Measurements from ENCODE around the gene MPRIP.

The MPRIP gene

DNA sequence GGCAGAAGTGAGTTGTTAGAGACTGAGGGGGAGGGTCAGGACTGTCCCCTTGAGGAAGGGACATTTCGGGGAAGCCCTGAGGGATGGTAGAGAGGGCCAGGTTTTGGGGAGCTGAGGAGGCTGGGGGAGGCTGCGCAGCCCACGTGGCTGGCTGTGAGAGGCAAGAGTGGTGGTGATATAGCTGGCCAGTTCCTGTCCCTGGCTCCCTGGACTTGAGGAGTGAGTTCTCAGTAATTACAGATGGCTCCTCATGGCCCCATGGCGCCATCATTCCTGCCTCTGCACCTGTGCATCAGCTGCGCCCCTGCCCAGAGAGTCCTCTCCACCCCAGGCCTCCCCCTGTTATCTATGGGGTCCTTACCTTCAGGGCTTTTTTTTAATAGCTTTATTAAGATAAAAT is 30.3 kb downstream of the MPRIP start:
- DNase-seq, result no peak

DNA sequence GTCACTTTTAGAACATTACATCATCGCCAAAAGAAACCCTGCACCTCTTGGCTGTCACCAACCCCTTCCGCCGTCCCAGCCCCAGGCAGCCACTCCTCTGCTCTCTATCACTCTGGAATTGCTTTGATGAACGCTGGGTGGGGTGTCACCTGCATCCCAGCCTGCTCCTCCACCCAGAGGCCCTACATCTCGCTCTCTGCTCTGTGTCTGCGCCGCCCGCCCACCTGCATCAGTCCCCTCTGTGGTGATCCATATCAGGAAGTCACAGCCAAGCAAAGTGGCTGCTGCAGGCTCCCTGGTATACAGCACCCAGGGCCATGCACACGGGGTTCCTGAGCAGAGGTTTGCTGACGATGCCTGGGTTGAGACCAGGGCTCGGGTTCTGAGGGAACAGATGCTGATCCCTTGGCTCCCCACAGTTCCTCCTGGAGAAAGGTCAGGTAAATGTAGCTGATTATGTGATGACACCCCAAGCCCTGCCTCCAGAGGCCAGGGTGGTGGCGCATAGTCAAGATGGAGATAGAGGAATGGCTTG is 30.8 kb downstream of the MPRIP start:
- no peak for DNase-seq

DNA sequence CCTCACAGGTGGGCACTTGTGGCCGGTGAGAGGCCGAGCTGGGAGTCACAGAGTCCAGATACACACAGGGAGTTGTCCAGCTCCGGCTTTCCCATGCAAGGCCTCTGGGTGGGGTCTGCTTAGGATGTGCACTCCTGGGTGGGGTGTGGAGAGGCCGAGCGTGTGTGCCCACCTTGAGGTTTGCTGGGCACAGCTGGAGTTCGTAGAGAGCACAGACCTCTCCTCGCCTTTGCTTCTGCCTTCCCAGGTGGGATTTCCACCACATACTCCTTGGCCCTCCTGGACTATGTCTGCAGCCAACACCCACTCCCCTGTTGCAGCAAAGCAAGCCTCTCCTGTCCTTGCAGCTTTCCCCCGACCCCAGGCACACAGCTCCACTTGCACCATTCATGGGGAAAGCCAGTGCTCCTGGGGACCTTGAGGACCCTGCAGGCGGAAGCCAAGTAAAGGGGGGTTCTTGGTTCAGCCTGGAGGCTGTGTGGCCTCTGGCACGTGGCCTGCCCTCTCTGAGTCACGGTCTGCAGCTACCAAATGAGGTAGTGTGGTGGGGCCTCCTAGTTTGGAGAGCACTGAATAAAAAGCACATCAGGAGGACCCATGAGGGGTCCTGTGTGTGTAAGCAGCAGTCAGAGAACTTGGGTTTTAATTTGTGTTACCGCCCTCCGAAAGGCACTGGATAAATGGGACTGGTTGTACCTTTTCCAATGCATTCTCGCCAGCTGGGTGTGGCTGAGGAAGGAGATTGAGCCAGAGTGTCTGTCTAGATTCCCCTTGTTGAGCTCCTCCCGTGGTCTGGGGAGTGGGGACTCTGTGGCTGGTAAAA is 31.5 kb downstream of the MPRIP start:
- peak; percentile 38 for DNase-seq

DNA sequence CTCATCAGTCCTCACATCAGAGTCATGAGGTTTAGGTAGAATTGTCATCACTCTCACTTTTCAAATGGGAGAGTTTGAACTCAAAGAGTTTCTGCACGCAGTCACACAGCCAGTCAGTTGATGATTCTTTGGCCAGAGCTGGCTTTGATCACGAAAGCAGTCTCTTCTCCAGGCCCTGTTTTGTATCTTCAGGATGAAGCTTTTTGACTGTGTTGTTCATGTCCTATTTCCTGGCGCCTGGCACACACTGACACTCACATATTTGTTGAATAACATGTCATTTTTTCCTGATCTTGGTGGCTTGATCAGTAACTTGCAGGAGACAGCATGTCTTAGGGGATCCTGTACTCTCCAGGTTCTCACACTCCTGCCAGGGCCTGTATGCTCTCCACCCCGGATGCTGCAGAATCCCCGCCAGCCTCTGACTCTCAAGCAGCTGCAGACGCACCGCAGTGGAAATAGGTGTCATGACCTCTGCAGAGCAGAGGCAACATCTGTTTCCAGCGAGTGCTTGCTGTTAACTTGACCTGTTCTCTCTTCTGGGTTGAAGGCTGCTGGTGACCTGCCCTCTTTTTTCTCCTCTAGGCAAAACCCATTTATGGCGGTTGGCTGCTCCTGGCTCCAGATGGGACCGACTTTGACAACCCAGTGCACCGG is 33.0 kb downstream of the MPRIP start:
- DNase-seq, result peak; percentile 61

DNA sequence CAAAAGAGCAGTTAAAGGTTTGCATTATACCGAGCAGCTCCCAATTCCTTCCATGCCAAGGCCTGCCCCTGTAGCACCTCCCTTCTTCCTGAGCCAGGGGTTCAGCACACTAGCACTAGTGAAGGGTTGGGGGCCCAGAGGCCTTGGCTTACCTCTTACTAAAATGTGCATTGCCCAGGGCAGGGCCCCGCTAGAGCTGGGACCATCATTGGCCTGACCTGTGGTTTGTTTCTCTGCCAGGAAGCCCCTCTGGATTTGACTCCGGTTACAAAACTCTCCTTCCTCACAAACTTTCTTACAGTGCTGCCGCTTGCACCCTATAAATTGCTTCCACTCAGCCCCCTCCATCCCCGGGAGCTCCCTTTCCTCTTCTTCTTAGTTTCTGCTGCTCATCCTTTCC is 33.8 kb downstream of the MPRIP start:
- DNase-seq, result no peak

DNA sequence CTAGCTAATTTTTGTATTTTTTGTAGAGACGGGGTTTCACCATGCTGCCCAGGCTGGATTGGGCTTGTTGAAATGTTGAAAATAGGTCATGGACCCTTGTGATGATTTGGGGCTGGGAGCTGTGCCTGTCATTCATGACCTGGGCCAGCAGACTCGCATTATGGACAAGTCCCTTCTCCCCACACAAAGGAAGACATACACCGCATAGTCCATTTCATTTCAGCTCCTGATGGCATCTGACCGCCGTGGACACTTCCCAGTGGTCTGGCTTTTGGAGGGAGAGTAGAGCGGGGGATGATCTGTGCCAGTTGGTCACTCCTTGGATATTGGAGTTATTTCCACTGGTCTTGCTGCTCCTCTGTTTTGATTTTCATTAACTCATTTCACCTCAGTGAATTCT is 34.8 kb downstream of the MPRIP start:
- no peak for DNase-seq

DNA sequence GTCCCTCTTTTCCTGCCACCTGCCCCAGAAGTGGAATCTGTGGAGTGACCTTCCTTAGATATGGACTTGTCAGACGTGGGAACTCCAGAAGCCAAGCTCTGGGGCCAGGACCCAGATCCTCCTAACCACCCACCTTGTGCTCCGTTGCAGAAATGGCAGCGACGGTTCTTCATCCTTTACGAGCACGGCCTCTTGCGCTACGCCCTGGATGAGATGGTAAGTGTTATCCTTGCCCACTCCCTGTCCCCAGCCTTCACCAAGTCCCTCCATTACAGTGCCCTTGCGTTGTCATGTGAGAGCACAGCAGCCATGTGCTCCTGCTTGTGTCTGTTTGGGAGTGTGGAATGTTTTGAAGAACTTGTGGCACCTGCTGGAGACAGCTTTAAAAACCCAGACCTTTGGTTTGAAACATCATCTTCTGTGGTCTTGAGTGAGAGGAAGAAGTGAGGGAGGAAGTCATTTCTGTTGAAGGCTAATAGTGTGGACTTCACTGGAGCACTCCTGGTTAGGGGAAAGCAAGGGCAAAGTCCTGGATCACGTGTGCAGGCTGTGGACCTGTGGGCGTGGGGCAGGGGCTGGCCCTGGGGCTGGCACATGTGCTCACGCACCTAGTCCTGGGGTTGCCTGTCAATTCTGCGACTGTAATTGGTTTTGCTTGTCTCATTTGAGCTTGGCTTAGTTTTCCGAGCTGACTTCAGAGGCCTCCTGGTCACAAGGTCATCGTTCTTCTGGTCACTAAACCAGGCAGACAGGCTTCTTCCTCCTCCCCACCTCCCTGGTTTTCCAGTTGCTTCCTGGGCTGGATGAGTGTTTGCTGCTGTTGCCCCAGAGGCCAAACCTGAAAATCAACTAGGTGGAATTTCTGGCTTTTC is 35.8 kb downstream of the MPRIP start:
- no peak for DNase-seq

DNA sequence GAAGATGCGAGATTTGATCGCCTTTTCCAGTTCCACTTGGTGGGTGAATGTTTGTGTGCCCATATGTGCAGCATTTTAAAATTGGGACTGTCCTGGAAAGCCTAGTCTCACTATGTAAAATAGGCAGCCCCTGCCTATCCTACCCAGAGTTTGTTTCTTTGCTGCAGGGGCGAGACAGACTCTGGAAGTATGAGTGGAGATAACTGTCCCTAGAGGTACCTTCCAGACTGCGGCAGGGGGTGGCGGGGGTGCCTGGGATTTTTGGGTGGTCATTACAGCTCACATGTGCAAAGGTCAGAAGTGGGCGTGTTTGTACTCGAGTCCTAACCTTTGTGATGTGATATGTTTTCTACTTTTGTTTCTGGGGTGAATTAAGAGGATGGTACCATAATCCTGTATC is 36.6 kb downstream of the MPRIP start:
- DNase-seq, result no peak

DNA sequence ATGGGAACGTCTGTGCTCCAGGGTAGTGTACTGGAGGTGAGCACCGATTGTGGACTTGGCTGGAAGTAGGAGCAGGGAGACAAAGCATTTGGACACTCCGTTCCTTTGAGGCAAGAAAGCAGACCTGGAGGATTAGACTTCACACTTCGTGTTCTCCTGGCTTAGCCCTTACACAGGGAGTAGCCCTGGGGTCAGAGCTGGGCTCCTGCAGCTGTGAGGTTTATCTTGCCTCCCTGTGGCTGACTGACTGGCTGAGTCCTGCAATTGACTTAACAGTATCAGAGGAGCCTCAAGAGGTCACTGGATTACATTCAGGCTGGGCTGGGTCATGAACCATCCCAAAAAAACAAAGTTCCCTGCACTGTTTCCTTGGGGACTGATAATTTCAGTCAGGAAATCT is 37.1 kb downstream of the MPRIP start:
- no peak for DNase-seq

DNA sequence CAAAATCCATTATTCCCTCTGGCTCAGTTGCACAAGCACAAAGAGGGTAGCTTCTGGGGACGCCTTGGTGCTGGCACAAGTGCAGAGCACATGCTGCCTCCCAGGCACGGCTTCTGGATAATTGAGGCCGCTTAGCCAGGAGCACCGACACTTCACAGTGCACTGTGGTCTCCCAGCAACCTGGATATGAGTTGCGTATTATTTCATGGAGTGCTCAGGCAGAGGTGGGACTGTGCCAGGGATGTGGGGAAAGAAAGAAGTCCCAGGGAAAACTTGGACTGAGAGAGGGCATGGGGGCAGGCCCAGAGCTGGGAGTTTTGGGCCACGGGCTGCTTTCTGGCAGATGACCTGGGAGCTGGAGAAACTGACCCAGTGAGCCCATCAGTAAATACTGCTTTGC is 37.5 kb downstream of the MPRIP start:
- DNase-seq, result no peak

DNA sequence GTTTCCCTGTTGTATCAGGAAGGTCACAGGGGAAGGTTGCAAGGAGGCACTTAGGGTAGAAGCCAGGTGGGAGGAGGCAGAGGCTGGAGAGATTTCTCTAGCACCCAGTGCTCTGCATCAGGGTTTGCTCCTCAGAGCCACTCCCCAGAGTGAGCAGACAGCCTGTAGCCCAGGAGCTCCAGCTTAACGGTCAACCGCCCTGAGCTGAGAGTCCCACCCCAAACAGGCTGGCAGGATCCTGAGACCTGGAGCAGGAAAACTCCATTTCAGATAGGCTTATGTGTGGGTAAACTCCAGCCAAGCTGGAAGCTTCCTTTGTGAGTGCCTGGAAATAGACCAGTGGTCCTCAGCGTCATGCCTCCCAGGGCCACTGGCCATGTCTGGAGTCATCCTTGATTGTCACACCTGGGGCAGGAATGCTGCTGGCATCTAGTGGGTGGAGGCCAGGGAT is 37.9 kb downstream of the MPRIP start:
- no peak for DNase-seq

DNA sequence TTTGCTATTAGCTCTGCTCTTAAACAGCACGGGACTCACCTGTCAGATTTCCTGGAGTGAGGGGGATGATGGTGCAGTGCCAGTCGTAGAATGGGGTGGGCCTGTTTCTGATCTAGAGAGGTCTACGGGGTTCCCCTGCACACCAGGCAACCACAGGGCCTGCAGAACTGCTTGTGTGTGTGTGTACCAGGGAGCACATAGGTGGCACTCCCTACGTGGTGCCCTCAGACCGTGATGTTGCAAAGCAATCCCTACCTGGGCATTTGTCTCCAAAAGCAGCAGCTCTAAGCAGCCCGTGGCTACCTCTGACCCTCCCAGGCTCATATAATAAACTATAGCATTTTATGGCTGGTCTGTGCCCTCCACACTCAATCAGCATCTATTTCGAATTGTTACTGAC is 38.5 kb downstream of the MPRIP start:
- DNase-seq, result no peak

DNA sequence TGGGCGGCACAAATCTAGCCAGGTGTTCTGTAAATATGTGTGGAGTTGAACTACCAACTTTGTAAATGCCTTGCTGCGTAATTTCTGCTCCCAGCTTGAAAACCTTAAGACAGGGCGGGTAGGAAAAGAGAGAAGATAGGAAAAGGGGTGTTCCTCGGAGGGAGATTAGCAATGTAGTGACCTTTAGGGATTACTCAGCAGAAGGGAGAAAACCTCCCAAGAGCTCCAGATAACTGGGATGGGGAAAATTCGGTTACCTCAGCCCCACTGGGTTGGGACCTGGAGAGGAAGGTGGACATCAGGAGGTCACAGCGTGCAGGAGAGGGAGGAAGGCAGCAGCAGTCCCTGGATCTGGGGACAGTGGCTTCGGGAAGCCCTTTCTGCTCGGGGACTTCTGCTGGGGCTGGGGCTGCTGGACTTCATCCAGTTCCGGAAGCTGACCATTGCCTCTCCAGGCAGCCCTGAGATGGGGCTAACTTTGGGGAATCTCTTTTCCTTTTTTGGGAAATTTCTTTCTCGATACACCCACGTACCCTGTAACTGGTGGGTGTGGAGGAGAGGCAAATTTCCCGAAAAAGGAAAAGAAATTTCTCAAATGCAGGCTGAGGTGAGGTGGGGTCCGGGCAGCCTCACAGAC is 39.2 kb downstream of the MPRIP start:
- no peak for DNase-seq

DNA sequence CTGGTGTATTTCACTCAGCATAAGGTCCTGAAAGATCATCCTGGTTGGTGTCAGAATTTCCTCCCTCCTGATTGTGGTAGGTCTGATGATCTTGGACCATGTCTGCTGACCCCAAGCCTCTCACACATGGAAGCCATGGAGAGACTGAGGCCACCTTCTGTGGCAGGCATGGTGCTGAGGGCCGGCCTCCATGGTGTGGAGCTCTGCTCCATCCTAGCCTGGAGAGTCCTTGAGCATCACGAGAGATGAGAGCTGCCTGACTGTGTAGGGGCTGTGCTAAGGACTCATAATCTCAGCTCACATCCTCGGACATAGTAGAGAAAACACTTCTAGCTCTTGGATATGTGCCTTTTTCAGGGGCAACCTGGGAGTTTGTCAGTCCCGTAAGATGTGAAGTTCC is 40.6 kb downstream of the MPRIP start:
- DNase-seq, result no peak

DNA sequence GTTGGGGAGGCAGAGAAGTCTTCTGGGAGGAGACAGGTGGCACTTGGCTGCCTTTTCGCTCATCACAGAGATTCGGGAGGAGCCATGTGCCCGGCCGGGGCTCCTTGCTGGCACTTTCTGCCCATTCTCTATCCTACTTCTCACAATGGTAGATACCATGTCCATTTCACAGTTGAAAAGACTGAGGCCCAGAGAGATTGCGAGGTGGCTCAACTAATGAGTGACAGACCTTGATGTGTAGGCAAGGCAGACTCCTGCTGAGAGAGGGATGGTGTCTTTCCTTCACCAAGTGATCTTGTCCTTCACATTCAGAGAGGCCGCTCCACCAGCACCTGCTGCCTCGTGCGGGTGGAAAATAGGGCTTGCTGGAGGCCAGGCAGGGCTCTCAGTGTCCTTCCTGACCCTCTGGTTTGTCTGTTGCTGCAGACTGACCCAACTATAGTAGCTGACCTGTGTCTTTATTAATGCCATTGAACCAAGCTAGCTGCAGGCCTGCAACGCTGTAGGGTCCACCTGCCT is 42.1 kb downstream of the MPRIP start:
- DNase-seq, result no peak

DNA sequence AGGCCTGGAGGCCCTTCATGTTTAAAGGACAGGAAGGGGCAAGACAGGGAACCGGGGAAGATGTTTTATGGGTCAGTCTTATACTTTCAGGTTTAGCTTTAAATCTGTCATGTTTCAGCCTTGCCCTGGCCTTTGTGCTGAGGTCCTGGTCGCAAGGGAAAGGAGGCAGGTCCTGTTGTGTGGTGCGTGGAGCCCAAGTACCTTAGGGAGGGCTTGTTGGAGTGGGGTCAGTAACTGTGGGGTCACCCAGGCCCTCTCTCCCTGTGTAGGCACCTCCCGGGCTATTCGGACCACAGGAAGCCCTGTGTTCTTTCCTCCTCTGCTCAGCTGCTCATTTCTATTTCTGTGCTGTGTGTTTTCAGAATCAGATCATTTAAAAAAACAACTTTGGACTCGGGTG is 42.7 kb downstream of the MPRIP start:
- no peak for DNase-seq

DNA sequence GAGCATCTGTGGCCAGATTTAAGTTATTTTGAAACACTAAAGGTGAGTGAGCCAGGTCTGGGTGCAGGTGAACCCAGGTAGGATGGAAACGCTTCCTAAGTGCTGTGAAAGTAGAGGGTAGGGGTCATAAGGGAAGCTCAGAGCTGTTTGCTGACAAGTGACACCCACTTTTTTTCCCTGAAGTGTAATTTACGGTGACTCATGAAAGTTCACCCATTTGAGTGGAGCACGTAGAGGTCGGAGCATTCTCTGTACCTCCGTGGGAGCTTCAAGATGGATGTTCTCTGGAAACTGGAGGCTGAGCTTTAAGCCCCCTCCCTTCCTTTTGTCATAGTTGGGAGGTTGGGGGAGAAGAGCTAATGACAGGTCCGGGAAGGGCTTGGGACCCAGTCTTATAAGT is 44.3 kb downstream of the MPRIP start:
- DNase-seq, result no peak

DNA sequence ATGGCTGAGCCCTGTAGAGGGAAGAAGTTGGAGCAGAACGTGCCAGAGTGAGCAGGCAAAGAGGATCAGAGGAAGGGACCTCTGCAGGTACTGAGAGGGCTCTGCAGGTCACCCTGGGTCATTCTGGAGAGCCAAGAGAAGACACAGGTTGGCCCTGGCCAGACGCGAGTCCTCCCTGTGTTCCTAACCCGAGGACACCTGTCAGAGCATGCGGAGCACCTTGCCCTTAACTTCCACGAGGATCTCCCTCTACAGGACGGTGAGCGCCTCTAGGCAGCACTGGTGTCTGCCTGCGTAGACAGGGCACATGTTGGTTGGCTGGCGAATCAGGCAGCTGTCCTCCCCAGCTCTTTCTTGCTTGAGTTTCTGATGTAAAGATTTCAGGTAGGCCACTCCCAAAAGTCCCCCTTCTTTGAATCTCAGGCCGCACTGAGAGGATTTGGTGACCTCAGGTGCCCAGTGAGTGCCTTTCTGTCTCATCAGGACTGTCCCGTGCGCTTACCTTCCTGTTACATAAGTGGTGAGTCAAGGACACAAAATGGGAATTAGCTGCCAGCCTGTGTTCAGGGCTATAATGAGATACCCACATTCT is 45.3 kb downstream of the MPRIP start:
- DNase-seq, result no peak

DNA sequence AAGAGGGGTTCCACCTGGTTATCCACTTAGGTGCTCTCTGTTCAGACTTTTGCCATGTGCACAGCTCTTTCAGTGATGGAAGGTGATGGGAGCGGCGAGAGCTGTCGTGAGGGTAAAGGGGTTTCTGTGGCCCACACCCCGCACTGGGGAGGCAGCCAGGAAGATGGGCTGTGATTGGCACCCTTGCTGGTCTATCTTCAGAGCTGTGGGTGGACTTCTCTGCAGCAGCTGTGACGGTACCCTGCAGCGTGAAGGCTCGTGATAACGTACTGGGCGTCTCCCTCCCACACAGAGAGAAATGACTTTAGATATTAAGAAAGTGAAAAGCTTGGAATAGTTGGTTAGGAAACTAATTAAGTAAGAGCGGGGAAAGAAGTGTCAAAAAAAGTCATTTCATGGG is 45.8 kb downstream of the MPRIP start:
- DNase-seq, result no peak

DNA sequence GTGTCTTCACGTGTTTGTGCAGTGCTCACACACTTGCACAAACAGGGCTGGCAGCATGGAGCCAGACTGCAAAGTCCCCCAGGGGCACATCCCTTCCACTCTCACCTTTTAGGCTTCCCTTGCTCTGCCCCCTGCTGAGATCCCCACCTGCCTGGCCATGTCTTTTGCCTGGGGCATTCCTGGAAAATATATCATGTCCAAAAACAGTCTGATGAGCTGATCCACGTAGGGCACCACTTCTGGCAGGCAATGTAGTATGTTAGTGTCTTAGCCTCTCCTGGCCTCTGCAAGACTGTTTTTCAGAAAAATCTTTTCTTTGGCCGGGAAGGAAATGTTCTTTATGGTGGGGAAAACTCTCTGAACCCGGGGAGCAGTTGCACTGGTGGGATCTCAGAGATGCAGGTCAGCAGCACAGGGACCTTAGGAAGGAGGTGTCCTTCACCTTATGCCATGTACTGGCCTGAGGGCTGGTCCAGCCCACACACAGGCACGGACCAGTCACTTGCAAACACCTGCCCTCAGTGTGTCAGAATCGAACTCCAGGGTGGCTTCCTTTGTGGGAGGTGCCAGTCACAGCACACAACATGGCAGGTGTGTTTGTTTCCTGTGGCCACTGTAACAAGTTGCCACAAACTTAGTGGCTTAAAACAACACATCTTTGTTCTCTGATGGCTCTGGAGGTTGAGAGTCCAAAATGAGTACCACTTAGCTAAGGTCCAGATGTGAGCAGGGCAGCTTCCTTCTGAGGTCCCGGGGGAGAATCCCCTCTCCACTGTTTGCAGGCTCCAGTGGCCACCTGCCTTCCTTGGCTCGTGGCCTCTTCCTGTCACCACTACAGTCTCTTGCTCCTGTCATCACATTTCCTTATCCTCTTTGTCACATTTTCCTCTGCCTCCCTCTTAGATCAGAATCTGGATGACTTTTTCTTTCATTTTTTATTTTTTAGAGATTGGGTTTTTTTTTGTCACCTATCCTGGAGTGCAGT is 46.6 kb downstream of the MPRIP start:
- no peak for DNase-seq

Data from fibroblast of upper back skin (primary cell).